HG02938 (cell line): Measurements from ENCODE around the gene CAMTA1.

Experiments used
- ATAC-seq: cut with Tn5 transposase; IDR thresholded peaks from one replicate; pipeline ENCODE4 v1.9.1; 2021; ENCODE audit warnings: mild to moderate bottlenecking, moderate library complexity; ENCODE audit not compliant: unreplicated experiment

CAMTA1 gene

DNA sequence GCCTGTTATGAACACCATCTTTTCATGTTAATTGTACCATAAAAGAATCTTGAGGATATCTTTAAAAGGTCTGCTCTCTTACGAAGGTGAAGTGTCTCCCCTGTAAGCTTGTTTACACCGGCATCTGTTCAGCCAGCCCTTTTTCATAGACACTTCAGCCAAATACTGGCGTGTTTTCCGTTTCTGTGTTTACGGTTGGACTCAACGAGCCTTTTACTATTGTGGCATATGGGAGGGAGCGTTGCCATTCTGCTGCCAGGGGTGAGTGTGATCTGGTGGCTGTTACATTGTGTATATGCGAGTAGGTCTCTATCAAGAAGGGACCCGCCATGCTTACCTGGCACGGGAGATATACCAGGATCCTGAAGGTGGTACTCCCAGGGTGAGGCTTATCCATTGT lies 433.8 kb downstream of the CAMTA1 start:
- ATAC-seq, result no peak

DNA sequence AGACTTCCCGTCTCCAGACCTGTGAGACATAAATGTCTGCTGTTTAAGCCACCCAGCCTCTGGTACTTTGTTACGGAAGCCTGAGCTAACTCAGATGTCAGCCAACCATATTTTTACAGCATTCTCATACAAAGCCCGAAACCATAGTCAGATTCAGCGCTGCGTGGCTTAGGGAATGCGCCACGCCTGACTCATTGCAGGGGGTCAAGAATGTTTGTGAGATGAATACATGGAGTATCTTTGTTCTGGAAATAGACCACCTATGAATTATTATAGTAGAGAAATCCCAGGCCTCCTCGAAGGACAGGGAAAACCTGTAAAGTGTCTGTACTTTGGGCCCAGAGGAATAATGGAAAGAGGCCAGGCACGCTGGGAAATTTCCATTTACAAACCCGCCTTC lies 434.8 kb downstream of the CAMTA1 start:
- ATAC-seq, result no peak

DNA sequence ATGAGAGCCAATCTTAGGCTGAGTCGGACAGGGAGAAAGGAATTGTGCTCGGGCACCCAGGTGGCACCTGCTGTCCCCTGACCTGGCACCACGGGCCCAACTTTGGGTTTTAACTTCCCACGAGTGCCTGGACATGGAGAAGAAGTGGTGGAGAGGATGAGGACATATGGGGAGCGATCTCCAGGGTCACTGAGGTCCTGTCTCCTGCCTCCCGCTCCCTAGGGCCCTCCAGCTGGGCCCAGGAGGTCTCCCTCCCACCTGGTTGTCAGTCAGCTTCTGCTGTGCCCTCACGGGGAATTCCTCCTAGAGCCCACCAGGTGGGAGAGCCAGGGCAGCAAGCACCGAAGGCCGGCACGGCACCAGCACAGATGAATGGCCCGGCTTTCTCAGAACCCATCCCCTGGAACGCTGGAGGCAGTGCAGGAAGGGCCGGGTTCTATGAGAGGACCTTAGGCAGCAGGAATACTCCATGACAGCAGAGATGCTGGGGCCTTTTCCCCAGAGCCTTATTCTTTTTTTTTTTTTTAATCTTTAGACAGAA lies 435.5 kb downstream of the CAMTA1 start:
- no peak for ATAC-seq

DNA sequence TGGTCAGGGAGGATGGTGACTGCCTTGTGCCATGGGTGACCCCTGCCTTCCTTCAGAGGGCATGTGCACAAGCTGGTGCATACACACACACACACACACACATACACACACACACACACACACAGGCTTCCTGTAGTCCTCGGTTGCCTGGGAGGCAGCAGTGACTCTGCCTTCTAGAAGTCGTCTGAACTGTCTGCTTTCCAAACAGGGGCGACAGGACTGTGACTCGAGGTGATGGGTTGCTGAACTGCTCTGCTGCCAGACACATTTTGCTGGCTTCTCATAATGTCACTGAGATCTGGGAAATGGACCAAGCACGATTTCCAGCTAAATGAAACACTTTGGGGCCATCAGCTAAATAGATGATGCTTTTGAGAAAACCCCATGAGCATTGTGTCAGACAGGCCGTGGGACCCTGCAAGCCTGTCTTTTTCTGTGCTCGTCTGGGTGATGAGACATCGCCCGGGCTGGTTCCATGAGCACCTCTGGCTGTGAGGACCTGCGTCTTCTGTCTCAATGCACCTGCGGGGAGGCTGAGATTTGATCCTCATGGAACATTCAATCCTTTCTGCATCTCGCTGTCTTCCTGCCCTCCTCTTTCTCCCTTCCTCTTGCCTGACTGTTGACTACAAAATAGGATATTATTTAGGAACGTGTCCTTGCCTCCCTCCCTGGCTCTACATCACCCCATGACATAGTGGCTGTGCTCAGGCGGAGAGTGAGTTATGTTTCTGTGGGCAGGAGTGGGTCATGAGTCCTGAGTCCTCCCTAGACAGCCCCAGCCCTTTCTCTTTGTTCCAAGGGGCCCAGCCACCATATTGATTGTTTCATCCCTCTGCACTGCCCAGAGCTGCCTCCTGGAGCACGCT lies 436.8 kb downstream of the CAMTA1 start:
- ATAC-seq, result no peak

DNA sequence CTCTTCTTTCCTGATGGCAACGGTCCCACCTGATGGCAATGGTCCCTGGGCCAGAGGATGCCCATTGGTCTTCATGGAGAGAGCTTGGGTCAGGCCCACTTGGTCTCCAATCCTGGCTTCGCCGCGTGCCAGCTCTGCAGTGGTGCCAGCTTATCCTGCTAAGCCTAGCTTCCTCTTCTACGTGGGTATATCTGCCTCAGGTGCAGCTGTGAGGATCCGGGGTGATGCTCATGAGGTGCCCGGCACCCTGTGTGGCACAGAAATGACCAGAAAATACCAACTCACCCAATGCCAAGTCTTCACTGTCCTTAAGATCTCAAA lies 437.4 kb downstream of the CAMTA1 start:
- ATAC-seq, result no peak

DNA sequence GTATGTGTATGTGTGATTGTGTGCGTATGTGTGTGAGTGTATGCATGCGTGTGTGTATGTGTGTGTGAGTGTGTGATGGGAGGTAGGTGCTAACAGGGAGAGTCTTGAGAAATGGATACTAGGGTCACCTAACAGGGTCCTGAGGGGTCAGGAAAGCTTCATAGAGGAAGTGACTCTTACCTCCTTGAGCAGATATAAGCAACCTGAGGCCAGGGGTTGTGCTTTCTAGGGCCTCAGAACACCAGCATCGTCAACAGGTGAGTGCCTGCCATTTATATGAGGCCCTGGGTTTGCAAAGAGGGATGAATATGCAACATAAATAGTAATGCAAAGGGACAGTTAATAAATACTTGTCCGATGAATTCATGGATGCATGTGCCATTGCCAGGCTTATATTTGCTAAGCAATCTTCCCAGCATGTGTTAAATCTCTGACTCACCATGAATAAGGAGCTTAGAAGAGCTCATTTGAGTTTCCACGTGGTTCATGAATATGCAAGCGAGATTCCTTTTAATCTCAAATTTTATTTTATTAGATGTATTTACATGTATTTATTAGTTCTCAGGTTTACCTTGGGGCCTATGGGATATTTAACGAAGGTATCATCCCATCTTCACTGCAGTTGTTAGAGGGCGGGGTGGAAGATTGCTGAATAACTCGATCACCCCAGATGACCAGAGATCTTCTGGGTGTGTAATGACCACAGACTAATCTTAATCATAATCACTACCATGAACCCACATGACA lies 438.3 kb downstream of the CAMTA1 start:
- ATAC-seq, result no peak

DNA sequence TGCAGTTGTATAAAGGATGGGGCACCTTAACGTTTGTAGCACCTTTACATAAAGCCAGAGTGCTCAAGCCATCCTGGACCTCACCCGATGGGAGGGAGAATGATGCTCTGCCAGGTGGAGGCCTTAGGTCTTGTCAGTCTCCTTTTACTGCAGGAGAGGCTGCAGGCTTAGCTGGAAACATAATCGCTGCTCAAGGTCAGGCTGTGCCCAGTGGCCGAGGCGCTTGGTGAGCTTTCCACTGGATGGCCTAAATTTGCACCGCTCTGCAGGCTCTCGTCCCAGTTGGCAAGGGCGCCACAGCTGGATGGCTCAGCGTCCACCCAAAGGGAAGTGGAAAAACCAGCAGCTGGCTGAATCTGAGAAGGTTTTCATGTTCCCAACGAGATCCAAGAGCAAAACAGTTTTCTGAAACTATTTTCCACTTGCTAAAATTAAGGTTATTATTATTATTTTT lies 438.9 kb downstream of the CAMTA1 start:
- ATAC-seq, result no peak

DNA sequence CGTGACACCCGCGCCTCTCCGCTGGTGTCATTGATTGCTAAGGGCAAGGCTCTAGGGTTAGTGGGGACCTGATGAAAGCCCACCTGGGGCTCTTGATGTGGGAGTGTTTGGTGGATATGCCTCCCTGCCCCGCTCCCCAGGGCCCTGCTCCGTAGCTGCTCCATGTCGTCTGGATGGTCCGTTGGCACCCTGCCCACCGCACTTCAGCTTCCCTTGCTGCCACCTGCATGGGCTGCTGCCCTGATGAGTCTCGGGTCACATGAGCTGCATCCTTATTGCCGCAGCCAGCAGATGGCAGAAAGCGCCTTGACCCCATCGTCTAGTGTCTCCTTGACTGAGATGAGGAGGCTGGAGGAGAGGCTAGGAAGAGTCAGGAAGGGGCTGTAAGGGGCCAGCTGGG lies 439.4 kb downstream of the CAMTA1 start:
- ATAC-seq, result no peak

DNA sequence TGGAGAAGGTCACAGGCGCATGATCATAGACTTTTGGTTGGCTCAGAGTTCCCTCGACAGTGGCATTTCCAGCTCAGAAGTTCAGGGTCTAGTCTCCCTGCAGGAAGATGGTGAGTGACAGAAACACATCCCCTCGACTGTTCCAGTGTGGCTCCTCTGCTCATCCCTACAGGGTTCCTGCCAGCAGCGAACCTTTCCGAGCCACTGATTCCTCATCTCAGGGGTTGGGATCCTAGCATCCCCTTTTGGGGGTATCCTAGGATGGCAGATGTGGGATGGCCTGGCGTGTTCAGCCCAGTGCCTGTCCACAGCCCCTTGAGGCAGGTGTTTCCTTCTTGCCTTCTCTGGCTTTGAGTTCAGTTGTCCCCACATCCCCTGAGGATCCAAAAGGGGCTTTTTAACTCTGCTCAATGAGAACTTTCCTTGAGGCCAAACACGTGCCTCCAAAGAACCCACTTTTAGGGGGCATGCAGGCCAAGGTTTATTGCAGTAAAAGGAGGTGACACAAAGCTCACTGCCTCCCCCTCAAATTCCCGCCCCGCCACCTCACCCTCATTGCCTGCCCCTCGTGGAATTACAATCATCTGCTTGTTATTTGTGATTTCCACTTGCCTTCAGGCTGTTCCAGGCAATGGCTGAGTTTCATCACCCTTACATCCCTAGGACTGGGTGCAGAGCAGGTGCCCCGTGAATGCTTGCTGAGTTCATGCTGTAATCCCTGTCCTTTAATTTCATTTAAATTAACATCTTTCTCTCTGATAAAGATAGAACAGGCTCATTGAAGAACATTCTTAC lies 440.7 kb downstream of the CAMTA1 start:
- ATAC-seq, result no peak

DNA sequence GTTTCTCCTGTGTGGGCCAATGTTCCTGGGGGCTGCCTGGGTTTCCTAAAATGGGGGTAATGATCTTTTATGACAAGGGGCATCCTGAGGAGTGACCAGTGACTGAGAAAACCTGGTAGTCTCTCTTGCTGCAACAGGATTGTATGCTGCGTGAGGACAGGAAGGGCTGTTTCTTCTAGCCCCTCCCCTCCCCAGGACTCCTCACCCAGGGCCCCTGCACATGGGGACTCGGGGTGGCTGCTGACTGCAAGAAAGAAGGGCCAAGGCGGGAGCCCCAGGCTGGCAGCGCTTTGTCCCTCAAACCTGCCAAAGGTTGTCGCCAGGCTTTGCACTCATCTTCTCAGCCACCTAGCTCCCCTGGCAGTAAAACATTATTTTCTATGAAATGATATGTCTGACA lies 442.4 kb downstream of the CAMTA1 start:
- no peak for ATAC-seq

DNA sequence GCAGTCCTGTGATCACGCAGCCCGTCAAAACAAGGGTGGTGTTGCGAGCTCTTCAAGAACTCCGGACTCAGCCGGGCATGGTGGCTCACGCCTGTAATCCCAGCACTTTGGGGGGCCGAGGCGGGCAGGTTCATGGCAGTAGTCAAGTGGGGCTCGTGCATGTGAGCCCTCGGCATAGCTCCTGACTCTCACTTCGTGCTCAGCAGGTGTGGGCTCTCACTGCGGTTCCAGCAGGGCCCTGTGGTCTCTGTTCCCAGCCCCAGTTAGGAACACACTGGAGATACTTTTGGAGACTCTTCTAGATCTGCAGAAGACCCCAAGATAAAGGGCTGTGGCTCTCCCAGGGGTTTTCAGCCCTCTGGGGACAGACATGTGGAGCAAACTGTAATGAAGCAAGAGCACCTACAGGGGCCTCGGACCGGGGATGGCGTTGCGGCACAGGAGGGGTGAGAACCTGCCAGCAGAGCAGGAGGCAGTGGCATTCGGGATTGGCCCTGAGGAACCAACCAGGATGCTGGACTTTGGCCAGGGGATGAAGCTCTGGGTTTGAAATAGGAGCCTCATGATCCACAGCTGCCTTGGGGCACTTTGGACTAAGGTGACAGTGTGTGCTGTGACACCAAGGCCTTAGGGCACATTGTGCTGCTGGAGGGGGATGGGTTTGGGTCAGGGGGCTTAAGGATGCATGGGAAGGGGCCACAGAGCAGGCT lies 443.2 kb downstream of the CAMTA1 start:
- no peak for ATAC-seq

DNA sequence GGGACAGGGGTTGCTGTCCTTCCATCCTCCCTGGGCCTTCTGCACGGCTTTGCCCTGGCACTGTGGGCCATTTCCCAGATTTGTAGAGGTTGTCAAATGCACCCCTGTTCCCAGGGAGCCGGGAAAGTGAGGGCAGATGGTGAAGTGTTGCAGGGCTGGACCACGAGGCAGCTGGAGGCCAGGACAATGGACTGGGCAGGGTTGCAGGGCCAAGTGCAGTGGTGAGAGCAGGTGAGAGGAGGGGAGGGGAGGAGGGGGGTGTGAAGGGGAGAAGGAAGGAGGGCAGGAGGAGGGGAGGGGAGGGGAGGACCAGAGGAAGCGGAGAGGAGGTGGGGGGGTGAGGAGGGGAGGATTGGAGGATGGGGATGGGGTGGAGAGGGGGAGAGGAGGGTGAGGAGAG lies 443.9 kb downstream of the CAMTA1 start:
- ATAC-seq, result no peak

DNA sequence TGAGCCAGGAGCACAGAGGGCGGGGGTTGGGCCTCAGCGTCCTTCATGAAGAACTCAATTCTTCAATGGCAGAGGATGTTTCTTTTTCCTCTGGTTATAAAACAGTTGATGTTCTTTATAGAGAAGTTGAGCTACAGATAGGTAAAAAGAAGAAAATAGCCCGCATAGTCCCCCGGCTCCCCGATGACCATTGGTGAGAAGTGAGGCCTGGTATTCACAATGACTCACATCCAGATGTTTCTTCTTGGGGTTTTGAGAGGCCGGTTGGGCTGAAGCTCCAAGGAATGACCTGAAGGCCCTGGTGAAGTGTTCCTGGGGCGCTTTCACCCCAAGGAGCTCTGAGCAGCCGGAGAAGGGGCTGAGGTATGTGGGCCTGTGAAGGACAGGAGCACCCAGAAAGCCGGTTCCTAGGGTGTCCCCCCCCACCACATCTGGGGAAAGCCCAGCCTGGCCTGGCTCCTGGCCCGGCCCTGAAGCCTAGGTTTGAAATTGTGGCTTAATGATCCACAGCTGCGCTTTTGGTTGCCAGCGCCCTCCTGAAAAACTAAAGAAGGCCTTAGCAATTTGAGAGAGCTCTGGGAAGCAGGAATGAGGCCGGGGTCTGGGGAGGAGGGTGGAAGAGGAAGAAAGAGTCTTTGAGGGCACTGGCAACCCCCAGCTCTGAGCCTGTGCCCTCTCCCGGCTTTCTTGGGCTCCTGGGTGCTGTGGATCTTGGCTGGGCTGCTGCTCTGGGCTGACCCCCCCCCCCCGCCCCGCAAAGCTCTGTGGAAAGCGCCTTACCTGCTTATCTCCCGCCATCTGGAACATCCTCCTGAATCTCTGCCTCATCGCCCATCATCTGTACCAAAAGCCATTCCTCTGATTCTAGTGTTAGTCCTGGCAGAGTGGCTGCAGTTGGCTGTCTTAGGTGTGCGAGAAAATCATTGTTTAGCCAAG lies 444.7 kb downstream of the CAMTA1 start:
- no peak for ATAC-seq

DNA sequence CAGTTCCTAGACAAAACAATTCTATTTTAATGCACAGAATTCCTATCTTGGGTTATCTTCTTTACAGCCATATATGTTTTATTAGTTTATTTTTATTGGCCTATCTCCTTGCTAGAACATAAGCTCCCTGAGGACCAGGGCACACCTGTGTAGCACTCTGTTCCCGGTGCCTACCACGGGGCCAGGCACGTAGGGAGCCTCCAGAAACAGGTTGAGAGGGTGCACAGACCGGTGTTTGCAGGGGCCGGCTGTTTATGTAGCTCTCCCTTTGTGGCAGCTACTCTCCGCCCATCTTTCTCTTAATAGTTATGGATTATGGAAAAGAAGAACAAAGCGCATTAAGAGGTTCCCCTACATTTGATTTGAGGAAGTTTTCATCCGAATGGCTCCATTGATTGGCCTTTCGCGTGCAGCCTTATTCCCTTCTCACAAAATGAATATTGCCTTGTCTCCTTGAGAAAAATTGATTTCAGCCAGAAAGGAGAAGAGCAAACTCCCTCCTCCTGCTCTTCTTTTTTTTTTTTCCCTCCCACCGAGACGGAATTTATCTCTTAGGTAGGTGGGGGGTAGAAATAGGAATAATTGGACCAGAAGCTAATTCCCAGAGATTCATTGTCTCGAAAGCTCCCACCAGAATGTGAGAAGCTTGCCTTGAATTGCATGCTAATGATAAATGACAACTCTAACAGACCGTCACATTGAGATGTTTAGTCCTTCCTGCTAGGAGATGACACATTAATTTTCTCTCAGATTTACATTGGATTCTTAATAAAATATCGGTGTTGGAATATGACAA lies 447.4 kb downstream of the CAMTA1 start:
- ATAC-seq, result no peak

DNA sequence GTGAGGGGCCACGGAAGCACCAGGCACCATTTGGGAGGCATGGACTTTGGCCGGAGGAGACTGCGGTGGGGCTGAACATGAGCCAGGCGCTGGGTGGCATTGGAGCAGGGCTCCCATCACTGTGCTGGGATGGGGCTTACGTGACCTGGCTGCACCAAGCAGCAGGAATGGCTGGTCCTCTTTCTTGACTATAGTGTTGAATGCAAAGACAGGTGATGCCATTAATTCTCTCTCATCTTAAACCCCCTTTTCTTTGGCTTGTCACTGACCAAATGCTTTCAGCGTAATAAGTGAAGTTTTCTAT lies 447.9 kb downstream of the CAMTA1 start:
- no peak for ATAC-seq

DNA sequence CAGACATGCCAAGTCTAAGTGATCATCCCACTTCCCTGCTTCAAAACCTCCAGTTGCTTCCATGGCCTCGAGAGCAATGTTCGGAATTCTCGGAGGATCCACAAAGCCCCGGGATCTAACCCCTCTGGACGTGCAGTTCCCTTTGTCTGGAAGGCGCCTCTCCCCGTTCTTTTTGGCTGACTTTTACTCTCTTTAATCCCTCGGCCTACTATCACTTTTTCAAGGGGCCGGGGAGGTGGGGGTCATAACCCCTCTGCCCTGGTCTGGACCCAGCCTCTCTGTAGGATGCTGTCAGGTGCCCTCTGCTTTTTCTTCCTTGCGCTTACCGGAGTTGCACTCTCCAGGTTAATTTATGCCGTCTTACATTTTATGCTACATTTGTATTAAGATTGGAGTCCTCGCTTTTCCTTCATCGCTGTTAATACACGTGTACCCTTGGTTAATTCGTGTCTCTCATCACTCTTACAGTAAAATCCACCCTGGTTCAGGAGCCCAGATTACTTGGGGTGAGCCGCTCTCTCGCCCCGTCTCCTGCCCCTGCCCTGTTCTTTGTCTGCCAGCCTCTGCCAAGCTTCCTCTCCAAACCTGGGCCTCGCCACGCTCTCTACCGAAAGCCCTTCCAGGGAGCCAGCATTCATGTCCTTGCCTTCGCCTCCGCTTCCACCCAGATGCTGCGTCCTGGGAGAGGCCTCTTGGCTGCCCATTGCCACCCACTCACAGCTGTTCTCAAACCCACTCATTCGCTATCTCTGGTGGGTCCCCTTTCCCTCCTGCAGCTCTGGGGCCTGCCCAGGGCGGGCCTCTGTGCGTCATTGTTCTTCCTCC lies 448.6 kb downstream of the CAMTA1 start:
- ATAC-seq, result no peak

DNA sequence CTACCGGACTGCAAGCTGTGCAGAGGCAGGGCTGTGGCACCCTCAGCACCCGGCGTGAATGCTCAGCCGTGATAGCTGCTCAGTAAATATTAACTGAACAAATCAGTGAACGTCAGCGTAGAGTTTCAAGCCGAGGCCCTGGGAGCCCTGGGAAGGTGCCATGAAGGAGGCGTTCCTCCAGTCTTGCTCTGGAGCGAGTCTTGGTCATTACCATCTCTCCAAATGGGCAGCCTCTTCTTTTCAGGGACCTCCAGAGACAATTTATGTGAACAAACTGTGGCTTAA lies 449.2 kb downstream of the CAMTA1 start:
- ATAC-seq, result no peak

DNA sequence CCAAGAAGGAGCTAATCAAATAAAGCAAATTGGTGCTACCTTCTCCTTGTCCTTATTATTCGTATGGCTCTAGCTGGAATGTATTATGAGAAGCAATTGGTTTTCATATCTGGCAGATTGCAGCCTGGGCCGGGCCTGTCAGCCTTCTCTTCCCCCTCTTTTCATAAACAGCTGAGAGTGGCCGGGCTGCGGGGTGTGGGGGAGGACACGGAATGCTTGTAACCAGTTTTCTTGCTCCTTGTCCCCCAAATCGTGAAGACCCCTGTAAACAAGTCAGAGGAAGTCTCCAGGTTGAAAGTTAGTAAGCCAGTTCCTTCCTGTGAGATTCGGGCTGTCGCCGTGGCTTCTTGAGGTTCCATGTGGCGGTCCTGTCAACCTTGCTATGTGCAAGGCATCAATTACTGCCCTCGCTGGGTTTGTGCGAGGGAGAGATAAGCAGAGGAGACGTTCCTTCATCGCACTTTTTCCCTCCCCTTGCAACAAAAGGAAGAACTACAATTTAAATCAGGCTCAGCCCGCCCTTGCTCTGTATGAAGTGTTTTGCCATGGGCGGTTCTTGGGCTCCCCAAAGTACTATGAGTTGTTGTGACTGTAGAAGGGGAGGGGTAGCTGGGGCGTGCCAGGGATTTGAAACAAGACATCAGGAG lies 450.7 kb downstream of the CAMTA1 start:
- no peak for ATAC-seq
